ENCODE measurements around the gene FANK1. TPM values are rescaled to one million over a fixed set of nuclear protein-coding genes. Genes with fewer than 3 reads are reported as not detected.

The FANK1 gene
- total and polyA plus RNA-seq, 3 experiments from 2014 or later: 0.44 to 0.66 TPM; not detected in 1

GRCh38 chr10:126029999-126030398, 133.6 kb downstream of the FANK1 start:
- ChIA-PET POLR2A (no interaction called here), CTCF (no interaction called here)
- Mint-ChIP-seq H3K27me3 (peaks cover 0 to 3% of the 10 kb centered on the region in 2 donors), H3K27ac (no peak overlapping the region), H3K36me3 (peaks cover 0 to 18% (median 3%) of the 10 kb centered on the region in 3 donors), H3K4me3 (no peak overlapping the region), H3K4me1 (no peaks in the 10 kb centered on the region), H3K9me3 (peaks cover 2 to 18% (median 4%) of the 10 kb centered on the region in 5 donors)
- Histone ChIP-seq H3K4me3 (ENCODE audit: low read length) (no peak overlapping the region), H3K27ac (ENCODE audit: low read depth, low read length) (no peak overlapping the region), H3K36me3 (ENCODE audit: insufficient read depth, low read length) (no peaks in the 10 kb centered on the region), H3K9me3 (ENCODE audit: low read length) (no peaks in the 10 kb centered on the region), H3K27me3 (ENCODE audit: insufficient read depth, low read length, poor library complexity, severe bottlenecking) (no peaks in the 10 kb centered on the region), H3K4me1 (ENCODE audit: insufficient read depth, low read length) (no peaks in the 10 kb centered on the region)
- no peak for DNase-seq

GRCh38 chr10:126034586-126034985, 138.2 kb downstream of the FANK1 start:
- Mint-ChIP-seq H3K4me1 (no peaks in the 10 kb centered on the region), H3K36me3 (peaks cover 0 to 6% (median 0%) of the 10 kb centered on the region in 3 donors), H3K9me3 (peaks cover 0 to 11% (median 2%) of the 10 kb centered on the region in 5 donors), H3K27me3 (peaks cover 0 to 3% of the 10 kb centered on the region in 2 donors), H3K27ac (no peak overlapping the region), H3K4me3 (no peak overlapping the region)
- CTCF ChIA-PET: no interaction called here
- POLR2A ChIA-PET: no interaction called here
- Histone ChIP-seq H3K27me3 (ENCODE audit: insufficient read depth, low read length, poor library complexity, severe bottlenecking) (no peaks in the 10 kb centered on the region), H3K36me3 (ENCODE audit: insufficient read depth, low read length) (no peaks in the 10 kb centered on the region), H3K27ac (ENCODE audit: low read depth, low read length) (no peak overlapping the region), H3K9me3 (ENCODE audit: low read length) (no peaks in the 10 kb centered on the region), H3K4me3 (ENCODE audit: low read length) (no peak overlapping the region), H3K4me1 (ENCODE audit: insufficient read depth, low read length) (no peaks in the 10 kb centered on the region)
- DNase-seq: no peak

DNA sequence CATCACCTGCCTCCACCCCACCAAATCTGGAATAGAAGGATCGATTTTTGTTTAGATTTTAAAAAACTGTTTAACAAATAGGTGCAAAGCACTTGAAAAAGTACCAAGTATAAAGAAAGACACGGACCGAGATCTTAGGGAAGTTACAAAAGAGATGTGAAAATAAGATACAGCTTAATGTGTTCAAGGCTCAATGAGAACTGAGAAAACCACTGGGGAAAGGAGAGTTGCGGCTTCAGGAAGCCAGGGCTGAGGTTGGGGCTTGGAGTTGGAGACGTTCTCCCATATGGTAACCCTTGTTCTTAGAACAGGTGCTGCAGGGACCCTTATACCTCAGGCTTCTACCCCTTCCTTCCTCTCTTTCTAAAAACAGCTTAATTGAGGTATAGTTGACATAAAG, 140.2 kb downstream of the FANK1 start:
- Histone ChIP-seq H3K9me3 (ENCODE audit: low read length) (no peaks in the 10 kb centered on the region), H3K27me3 (ENCODE audit: insufficient read depth, low read length, poor library complexity, severe bottlenecking) (no peaks in the 10 kb centered on the region), H3K4me1 (ENCODE audit: insufficient read depth, low read length) (no peaks in the 10 kb centered on the region), H3K27ac (ENCODE audit: low read depth, low read length) (no peak overlapping the region), H3K4me3 (ENCODE audit: low read length) (no peak overlapping the region), H3K36me3 (ENCODE audit: insufficient read depth, low read length) (no peaks in the 10 kb centered on the region)
- Mint-ChIP-seq H3K4me1 (peaks cover 1 to 5% (median 3%) of the 10 kb centered on the region in 3 donors), H3K27me3 (peaks cover 0 to 3% of the 10 kb centered on the region in 2 donors), H3K27ac (peak overlapping the region in 1 of 8 donors; percentile 4), H3K4me3 (no peak overlapping the region), H3K9me3 (peaks cover 0 to 11% (median 0%) of the 10 kb centered on the region in 5 donors), H3K36me3 (peaks cover 0 to 4% (median 0%) of the 10 kb centered on the region in 3 donors)
- DNase-seq: no peak
- ChIA-PET POLR2A (no interaction called here), CTCF (no interaction called here)

GRCh38 chr10:126037946-126038345, 141.6 kb downstream of the FANK1 start:
- no peak for DNase-seq
- Histone ChIP-seq H3K36me3 (ENCODE audit: insufficient read depth, low read length) (no peaks in the 10 kb centered on the region), H3K9me3 (ENCODE audit: low read length) (no peaks in the 10 kb centered on the region), H3K4me1 (ENCODE audit: insufficient read depth, low read length) (peaks cover 11% of the 10 kb centered on the region), H3K27ac (ENCODE audit: low read depth, low read length) (no peak overlapping the region), H3K4me3 (ENCODE audit: low read length) (no peak overlapping the region), H3K27me3 (ENCODE audit: insufficient read depth, low read length, poor library complexity, severe bottlenecking) (no peaks in the 10 kb centered on the region)
- ChIA-PET CTCF (no interaction called here), POLR2A (no interaction called here)
- Mint-ChIP-seq H3K4me1 (peaks cover 10 to 17% (median 13%) of the 10 kb centered on the region in 3 donors), H3K4me3 (no peak overlapping the region), H3K36me3 (peaks cover 0 to 4% (median 0%) of the 10 kb centered on the region in 3 donors), H3K9me3 (peaks cover 0 to 11% (median 0%) of the 10 kb centered on the region in 5 donors), H3K27ac (peak overlapping the region in 1 of 8 donors; percentile 73), H3K27me3 (peaks cover 0 to 3% of the 10 kb centered on the region in 2 donors)

DNA sequence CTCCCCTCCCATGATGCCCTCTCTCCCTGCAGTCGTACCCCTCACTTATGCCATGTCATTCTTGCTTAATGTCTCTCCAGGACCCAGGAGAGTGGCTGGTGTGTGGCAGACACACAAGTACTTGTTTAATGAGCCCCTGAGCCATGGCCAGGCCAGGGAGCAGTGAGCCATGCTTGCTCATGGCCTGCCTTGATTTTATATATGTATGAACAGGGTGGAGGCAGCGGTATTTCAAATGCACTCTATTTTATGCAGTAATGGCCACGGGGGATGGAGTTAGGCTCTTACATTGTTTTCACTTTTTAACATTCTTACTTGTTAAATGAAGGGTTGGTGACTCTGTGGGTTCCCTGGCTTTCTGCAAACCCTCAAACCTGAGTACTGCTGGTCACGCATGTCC, 144.8 kb downstream of the FANK1 start:
- Histone ChIP-seq H3K9me3 (ENCODE audit: low read length) (no peaks in the 10 kb centered on the region), H3K36me3 (ENCODE audit: insufficient read depth, low read length) (no peaks in the 10 kb centered on the region), H3K27ac (ENCODE audit: low read depth, low read length) (no peak overlapping the region), H3K27me3 (ENCODE audit: insufficient read depth, low read length, poor library complexity, severe bottlenecking) (no peaks in the 10 kb centered on the region), H3K4me1 (ENCODE audit: insufficient read depth, low read length) (peaks cover 11% of the 10 kb centered on the region), H3K4me3 (ENCODE audit: low read length) (no peak overlapping the region)
- DNase-seq: no peak
- H3K4me3 Mint-ChIP-seq: no peak overlapping the region
- ChIA-PET POLR2A (no interaction called here), CTCF (no interaction called here)
- no peaks in the 10 kb centered on the region for H3K36me3 Mint-ChIP-seq
- H3K27ac Mint-ChIP-seq: peak overlapping the region; percentile 52 to 100 (median 96)
- H3K4me1 Mint-ChIP-seq: peaks cover 10 to 17% (median 13%) of the 10 kb centered on the region in 3 donors
- H3K27me3 Mint-ChIP-seq: no peaks in the 10 kb centered on the region
- no peaks in the 10 kb centered on the region for H3K9me3 Mint-ChIP-seq

GRCh38 chr10:126041804-126042231, 145.5 kb downstream of the FANK1 start:
- peak; percentile 48 to 77 (median 68) for DNase-seq
- ChIA-PET POLR2A (no interaction called here), CTCF (no interaction called here)
- Histone ChIP-seq H3K9me3 (ENCODE audit: low read length) (no peaks in the 10 kb centered on the region), H3K4me1 (ENCODE audit: insufficient read depth, low read length) (peaks cover 11% of the 10 kb centered on the region), H3K27ac (ENCODE audit: low read depth, low read length) (peak overlapping the region; percentile 47), H3K27me3 (ENCODE audit: insufficient read depth, low read length, poor library complexity, severe bottlenecking) (no peaks in the 10 kb centered on the region), H3K36me3 (ENCODE audit: insufficient read depth, low read length) (no peaks in the 10 kb centered on the region), H3K4me3 (ENCODE audit: low read length) (no peak overlapping the region)
- peak overlapping the region in 6 of 7 donors; percentile 26 to 75 (median 44) for H3K4me3 Mint-ChIP-seq
- H3K27me3 Mint-ChIP-seq: no peaks in the 10 kb centered on the region
- H3K9me3 Mint-ChIP-seq: no peaks in the 10 kb centered on the region
- peak overlapping the region; percentile 73 to 100 (median 96) for H3K27ac Mint-ChIP-seq
- peaks cover 10 to 17% (median 13%) of the 10 kb centered on the region in 3 donors for H3K4me1 Mint-ChIP-seq
- H3K36me3 Mint-ChIP-seq: no peaks in the 10 kb centered on the region

- H3K27me3 Mint-ChIP-seq: no peaks in the 10 kb centered on the region
- POLR2A ChIA-PET: no interaction called here
- CTCF ChIA-PET: no interaction called here
- Histone ChIP-seq H3K27ac (ENCODE audit: low read depth, low read length) (peak overlapping the region; percentile 47), H3K27me3 (ENCODE audit: insufficient read depth, low read length, poor library complexity, severe bottlenecking) (no peaks in the 10 kb centered on the region), H3K4me3 (ENCODE audit: low read length) (no peak overlapping the region), H3K4me1 (ENCODE audit: insufficient read depth, low read length) (peaks cover 11% of the 10 kb centered on the region), H3K9me3 (ENCODE audit: low read length) (no peaks in the 10 kb centered on the region), H3K36me3 (ENCODE audit: insufficient read depth, low read length) (no peaks in the 10 kb centered on the region)
- peak overlapping the region in 6 of 7 donors; percentile 26 to 75 (median 44) for H3K4me3 Mint-ChIP-seq
- no peaks in the 10 kb centered on the region for H3K9me3 Mint-ChIP-seq
- H3K36me3 Mint-ChIP-seq: no peaks in the 10 kb centered on the region
- H3K4me1 Mint-ChIP-seq: peaks cover 10 to 17% (median 13%) of the 10 kb centered on the region in 3 donors
- DNase-seq: peak in 1 of 5 donors; percentile 2
- peak overlapping the region; percentile 73 to 100 (median 96) for H3K27ac Mint-ChIP-seq
Observed at GRCh38 chr10:126042354-126042753, 146.0 kb downstream of the FANK1 start.

DNA sequence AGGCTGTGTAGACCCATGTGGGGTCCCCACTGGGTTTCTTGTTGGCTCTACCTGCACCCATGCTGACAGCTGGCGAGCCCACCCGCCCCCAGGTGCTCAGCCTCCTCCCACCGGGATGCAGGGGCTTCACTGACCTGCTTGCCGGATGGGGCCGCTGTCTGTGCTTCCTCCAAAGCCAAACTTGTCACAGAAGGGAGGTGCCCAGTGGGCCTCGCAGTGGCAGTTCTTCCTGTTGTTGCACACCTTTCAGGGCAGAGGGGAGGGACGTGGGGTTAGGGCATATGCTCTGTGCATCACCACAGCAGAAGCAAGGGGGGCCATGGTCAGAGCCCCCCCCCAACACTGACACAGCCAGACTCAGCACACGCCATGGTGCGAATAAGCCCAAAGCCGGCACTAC, 146.5 kb downstream of the FANK1 start:
- ChIA-PET CTCF (no interaction called here), POLR2A (no interaction called here)
- Mint-ChIP-seq H3K9me3 (no peaks in the 10 kb centered on the region), H3K4me3 (peak overlapping the region in 2 of 7 donors; percentile 6 to 75), H3K27ac (peak overlapping the region in 7 of 8 donors; percentile 91 to 100 (median 96)), H3K36me3 (no peaks in the 10 kb centered on the region), H3K4me1 (peaks cover 10 to 17% (median 13%) of the 10 kb centered on the region in 3 donors), H3K27me3 (no peaks in the 10 kb centered on the region)
- Histone ChIP-seq H3K4me1 (ENCODE audit: insufficient read depth, low read length) (peaks cover 11% of the 10 kb centered on the region), H3K36me3 (ENCODE audit: insufficient read depth, low read length) (no peaks in the 10 kb centered on the region), H3K27ac (ENCODE audit: low read depth, low read length) (no peak overlapping the region), H3K27me3 (ENCODE audit: insufficient read depth, low read length, poor library complexity, severe bottlenecking) (no peaks in the 10 kb centered on the region), H3K9me3 (ENCODE audit: low read length) (no peaks in the 10 kb centered on the region), H3K4me3 (ENCODE audit: low read length) (no peak overlapping the region)
- DNase-seq: peak in 1 of 5 donors; percentile 33

Data from CD8-positive, alpha-beta memory T cell (primary cell).